Omental fat pad (tissue), 4 donors: ENCODE data around the gene TMEM11. TPM values are rescaled to one million over a fixed set of nuclear protein-coding genes. Genes with fewer than 3 reads are reported as not detected.

ENCODE experiments used
- ATAC-seq: fragments of 150-250 bp; one replicate; pipeline ENCODE4 v1.9.1; 2016; ENCODE audit warnings: mild to moderate bottlenecking, moderate library complexity; ENCODE audit not compliant: low FRiP score
- DNase-seq: peaks from one replicate; pipeline ENCODE4 v3.0.0-alpha.2; 2019; ENCODE audit warnings: low spot score
- total RNA-seq, 4 donors: library from RNA; depleted of rRNA; stranded (reverse); fragments of >200 nt; gene quantifications; one replicate each; pipeline ENCODE4 v1.1.0, GENCODE V29; 2016
- TF ChIP-seq, protein P1 (sequence below), 3 donors: fragments of 450-650 bp; IDR thresholded peaks; one replicate each; pipeline ENCODE4 v1.5.1; 2016 to 2017; ENCODE audit warnings: antibody characterized with exemption in 3 of 3, mild to moderate bottlenecking in 3 of 3, moderate library complexity in 2 of 3

The TMEM11 gene
- total RNA-seq, 4 donors from 2014 or later = 24.9 to 41.3 (median 34.0) TPM

DNA sequence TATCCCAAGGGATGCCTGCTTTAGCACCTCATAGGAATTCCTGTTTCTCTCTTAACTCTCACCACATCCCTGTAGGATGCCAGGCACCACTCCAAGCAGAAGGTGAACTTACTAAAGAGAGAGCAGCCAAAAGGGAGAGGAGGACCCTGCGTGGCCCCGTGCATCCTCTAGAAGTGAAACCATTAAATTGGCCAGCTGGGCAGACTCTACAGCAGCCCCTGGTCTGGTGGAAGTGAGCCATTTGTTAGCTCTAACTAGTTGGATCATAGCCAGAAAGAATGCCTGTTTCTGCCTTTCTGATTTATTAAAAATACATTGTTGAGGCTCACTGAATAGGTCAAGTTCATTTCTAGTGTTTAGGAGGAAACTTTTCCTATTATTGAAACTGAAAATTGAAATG is 22.3 kb downstream of the TMEM11 start:
- TF ChIP-seq, protein P1, sequence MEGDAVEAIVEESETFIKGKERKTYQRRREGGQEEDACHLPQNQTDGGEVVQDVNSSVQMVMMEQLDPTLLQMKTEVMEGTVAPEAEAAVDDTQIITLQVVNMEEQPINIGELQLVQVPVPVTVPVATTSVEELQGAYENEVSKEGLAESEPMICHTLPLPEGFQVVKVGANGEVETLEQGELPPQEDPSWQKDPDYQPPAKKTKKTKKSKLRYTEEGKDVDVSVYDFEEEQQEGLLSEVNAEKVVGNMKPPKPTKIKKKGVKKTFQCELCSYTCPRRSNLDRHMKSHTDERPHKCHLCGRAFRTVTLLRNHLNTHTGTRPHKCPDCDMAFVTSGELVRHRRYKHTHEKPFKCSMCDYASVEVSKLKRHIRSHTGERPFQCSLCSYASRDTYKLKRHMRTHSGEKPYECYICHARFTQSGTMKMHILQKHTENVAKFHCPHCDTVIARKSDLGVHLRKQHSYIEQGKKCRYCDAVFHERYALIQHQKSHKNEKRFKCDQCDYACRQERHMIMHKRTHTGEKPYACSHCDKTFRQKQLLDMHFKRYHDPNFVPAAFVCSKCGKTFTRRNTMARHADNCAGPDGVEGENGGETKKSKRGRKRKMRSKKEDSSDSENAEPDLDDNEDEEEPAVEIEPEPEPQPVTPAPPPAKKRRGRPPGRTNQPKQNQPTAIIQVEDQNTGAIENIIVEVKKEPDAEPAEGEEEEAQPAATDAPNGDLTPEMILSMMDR (IDR thresholded peaks at IDR 0.05) = no peak
- ATAC-seq = no peak
- no peak for DNase-seq

DNA sequence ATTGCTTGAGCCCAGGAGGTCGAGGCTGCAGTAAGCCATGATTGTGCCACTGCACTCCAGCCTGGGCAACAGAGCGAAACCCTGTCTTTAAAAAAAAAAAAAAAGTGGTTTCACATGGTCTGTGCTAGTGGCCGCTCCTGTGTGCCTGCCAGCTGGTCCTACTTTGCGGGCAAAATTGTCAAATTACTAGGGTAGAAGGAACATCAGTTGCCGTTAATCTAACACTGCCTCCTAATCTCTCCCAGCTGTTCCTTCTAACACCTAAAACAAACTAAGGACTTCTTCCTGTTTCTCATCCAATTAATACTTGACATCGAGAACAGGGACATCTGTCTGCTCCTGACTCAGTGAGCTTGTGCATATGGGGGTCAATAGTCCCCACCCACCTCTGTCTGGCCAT is 23.9 kb downstream of the TMEM11 start:
- TF ChIP-seq, protein P1 (IDR thresholded peaks at IDR 0.05) = no peak
- no peak for DNase-seq
- ATAC-seq = no peak

DNA sequence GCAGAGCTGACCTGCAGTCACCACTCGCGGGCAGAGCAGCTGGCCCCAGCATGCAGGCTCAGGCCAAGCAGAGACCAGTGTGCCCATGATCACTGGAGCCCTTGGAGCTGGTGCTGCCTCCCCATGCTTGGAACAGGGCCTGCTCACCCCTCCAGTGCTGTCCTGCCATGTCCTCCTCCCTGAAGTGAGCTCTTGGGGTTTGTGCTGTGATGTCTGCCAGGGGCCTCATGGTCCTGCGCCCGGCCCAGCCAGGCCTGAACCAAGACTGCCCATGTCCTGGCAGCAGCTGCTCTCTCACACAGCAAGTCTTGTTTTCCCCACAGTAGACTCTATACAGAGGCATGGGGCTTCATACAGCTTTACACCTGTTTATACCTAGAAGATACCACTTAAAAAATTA is 24.6 kb downstream of the TMEM11 start:
- ATAC-seq (no peak), DNase-seq (no peak)
- TF ChIP-seq, protein P1 (IDR thresholded peaks at IDR 0.05) = no peak

DNA sequence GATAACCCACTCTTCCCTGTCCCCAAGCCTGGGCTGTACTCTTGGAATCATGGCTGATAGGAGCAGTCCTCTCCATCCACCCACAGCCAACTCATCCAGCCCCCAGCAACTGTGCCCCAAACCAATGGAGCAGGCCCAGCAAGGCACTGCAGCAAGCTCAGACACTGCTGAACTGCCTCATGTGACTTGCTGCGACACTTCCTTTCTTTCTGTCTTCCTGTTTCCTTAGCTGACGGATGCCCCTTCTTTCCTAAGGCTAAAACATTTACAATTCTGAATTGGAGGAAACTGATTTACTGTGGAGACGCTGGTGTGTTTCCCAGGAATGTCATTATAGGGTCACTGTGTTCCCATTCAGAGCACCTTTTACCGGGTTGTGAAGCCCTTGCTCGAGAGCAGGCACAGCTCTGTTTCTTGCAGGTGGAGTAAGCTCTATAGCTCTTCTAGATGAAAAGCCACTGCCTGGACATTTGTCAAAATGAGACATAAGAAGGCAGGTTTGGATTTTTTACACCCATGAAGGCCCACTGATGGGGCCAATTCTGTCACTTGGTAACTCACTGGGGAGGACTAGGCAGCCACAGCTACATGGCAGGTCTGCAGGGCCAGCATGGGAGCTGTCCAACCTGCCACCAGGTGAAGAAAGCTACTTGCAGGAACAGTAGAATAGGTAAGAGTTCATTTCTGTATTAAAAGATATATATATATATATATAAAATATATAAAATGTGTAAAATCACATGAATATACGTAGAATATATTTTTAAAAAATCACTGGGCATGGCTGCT is 27.4 kb downstream of the TMEM11 start:
- TF ChIP-seq, protein P1 (IDR thresholded peaks at IDR 0.05) = no peak
- ATAC-seq (no peak), DNase-seq (no peak)

DNA sequence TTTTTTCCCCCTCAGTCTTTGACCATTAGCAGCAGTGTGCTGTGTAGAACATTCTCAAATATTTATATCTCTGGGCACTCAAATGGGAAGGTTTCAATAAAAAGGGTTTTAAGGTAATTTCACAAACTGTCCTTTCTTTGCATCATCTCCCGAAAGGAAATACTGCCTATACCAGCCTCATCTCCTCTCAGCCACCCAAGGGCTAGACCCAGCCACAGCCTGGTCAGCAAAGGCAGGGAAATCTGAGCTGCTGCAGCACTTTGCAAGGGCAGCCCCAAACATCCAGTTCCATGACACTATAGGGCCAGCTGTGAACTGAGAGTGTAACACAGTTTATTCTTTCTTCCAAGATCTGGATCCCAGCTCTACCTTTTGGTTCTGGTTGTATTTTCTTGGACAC is 28.9 kb downstream of the TMEM11 start:
- ATAC-seq (no peak), DNase-seq (no peak)
- TF ChIP-seq, protein P1 (IDR thresholded peaks at IDR 0.05) = no peak

DNA sequence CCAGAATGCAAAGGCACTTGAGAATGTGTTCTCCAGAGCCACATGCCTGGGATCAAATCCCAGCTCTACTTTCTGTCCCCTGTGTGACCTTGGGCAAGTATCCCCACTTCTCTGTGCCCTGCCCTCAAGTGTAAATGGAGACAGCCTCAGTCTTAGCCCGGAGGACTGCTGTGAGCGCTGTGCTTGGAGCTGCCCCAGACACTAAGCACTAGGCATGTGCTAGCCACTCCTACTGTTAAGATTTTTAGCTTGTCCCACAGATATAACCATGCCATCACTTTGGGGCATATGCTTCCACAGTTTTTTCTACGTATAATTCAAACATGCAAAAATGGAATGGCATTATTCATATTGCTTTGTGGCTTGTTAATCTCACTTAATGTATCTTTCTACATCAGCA is 29.4 kb downstream of the TMEM11 start:
- DNase-seq = no peak
- no peak for ATAC-seq
- TF ChIP-seq, protein P1 (IDR thresholded peaks at IDR 0.05) = no peak

DNA sequence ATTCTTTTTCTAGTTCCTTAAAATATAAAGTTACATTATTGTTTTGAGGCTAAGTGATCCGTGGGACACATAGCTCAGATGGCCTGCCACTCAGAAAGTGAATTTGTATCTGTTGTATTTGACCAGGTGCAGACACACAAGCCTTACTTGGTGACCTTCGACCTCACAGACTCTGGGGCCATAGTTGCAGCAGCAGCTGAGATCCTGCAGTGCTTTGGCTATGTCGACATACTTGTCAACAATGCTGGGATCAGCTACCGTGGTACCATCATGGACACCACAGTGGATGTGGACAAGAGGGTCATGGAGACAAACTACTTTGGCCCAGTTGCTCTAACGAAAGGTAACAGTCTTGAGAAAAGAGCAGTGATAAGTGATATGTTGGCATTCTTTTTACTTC is 30.5 kb downstream of the TMEM11 start:
- DNase-seq (no peak), ATAC-seq (no peak)
- TF ChIP-seq, protein P1 (IDR thresholded peaks at IDR 0.05) = no peak
